HG03469 (cell line): ENCODE data around the gene NF1.
"Not testable (repeated sequence)": the region's sequence is repeated elsewhere in the genome, so short reads cannot be mapped to it uniquely, and the experiment has no call there.

ENCODE experiments used
- ATAC-seq: cut with Tn5 transposase; IDR thresholded peaks from one replicate; pipeline ENCODE4 v1.9.1; 2021; ENCODE audit warnings: mild to moderate bottlenecking, moderate library complexity, moderate number of reproducible peaks; ENCODE audit not compliant: unreplicated experiment

The NF1 gene

GRCh38 chr17:31094600-31095235 is at the start of gene NF1:
Gene NF1, plus strand, starts transcription at chr17:31094977. Its CDS starts 333 bp downstream, at chr17:31095310.
- peak; percentile 66 for ATAC-seq

GRCh38 chr17:31046856-31047425 is 47.8 kb upstream of the NF1 start:
- not testable (repeated sequence) for ATAC-seq

- no peak for ATAC-seq
These were observed 46.6 kb upstream of the NF1 start for GRCh38 chr17:31048142-31048541.

- no peak for ATAC-seq
These were observed 46.0 kb upstream of the NF1 start for GRCh38 chr17:31048780-31049179.

GRCh38 chr17:31050948-31051347 is 43.8 kb upstream of the NF1 start:
- no peak for ATAC-seq

- no peak for ATAC-seq
These were observed 43.3 kb upstream of the NF1 start for GRCh38 chr17:31051506-31051905.

GRCh38 chr17:31052187-31052889 is 42.4 kb upstream of the NF1 start:
- no peak for ATAC-seq

- ATAC-seq = no peak
These were observed 41.7 kb upstream of the NF1 start for GRCh38 chr17:31053071-31053470.

- ATAC-seq = no peak
These were observed 40.0 kb upstream of the NF1 start for GRCh38 chr17:31054761-31055160.

GRCh38 chr17:31058976-31059375 is 35.8 kb upstream of the NF1 start:
- no peak for ATAC-seq

- ATAC-seq = no peak
These were observed 33.8 kb upstream of the NF1 start for GRCh38 chr17:31060791-31061550.

- no peak for ATAC-seq
These were observed 33.1 kb upstream of the NF1 start for GRCh38 chr17:31061678-31062077.

- ATAC-seq = no peak
These were observed 32.4 kb upstream of the NF1 start for GRCh38 chr17:31062346-31062745.

GRCh38 chr17:31064707-31065106 is 30.1 kb upstream of the NF1 start:
- no peak for ATAC-seq

- ATAC-seq = no peak
These were observed 27.0 kb upstream of the NF1 start for GRCh38 chr17:31067691-31068184.

- no peak for ATAC-seq
These were observed 26.5 kb upstream of the NF1 start for GRCh38 chr17:31068291-31068690.

GRCh38 chr17:31072186-31072585 is 22.6 kb upstream of the NF1 start:
- ATAC-seq = no peak

- no peak for ATAC-seq
These were observed 21.4 kb upstream of the NF1 start for GRCh38 chr17:31073411-31073810.

GRCh38 chr17:31074772-31075555 is 19.8 kb upstream of the NF1 start:
- ATAC-seq = no peak

- no peak for ATAC-seq
These were observed 16.5 kb upstream of the NF1 start for GRCh38 chr17:31078290-31078689.

- no peak for ATAC-seq
These were observed 15.0 kb upstream of the NF1 start for GRCh38 chr17:31079731-31080130.
